Measurements from ENCODE around the gene HEXIM2. TPM values are rescaled to one million over a fixed set of nuclear protein-coding genes. Genes with fewer than 3 reads are reported as not detected.
A peak's percentile ranks its signal among the peaks of the same experiment; 100 is the strongest.

HEXIM2 gene
- total RNA-seq, 1 experiment from 2014 or later, result 6.3 TPM

DNA sequence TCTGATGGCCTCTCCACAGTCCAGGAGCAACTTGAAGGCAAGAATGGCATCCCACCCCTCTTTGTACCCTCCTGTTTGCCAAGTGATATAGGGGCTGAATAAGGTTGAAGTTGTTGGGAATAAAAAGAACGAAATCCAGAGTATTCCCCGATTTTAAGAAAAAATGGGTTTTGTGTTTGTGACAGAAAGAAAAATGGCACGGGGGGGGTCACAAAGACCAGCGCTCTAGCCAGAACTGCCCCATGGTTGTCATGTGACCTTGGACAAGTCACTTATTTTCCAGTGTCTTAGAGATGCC lies 15.1 kb upstream of the HEXIM2 start:
- no peak for DNase-seq
- H3K36me3 ChIP-seq, result no peaks in the 10 kb centered on the region
- peak overlapping the region; percentile 98; the same call in 1 of the 2 replicates for H3K27ac ChIP-seq
- H3K4me1 ChIP-seq, result peaks cover 12% of the 10 kb centered on the region; the same call in 1 of the 2 replicates
- H3K4me3 ChIP-seq, result peak overlapping the region; percentile 71; the same call in 1 of the 2 replicates
- no peaks in the 10 kb centered on the region for H3K27me3 ChIP-seq
- H3K9me3 ChIP-seq (replicated peaks), result no peaks in the 10 kb centered on the region

DNA sequence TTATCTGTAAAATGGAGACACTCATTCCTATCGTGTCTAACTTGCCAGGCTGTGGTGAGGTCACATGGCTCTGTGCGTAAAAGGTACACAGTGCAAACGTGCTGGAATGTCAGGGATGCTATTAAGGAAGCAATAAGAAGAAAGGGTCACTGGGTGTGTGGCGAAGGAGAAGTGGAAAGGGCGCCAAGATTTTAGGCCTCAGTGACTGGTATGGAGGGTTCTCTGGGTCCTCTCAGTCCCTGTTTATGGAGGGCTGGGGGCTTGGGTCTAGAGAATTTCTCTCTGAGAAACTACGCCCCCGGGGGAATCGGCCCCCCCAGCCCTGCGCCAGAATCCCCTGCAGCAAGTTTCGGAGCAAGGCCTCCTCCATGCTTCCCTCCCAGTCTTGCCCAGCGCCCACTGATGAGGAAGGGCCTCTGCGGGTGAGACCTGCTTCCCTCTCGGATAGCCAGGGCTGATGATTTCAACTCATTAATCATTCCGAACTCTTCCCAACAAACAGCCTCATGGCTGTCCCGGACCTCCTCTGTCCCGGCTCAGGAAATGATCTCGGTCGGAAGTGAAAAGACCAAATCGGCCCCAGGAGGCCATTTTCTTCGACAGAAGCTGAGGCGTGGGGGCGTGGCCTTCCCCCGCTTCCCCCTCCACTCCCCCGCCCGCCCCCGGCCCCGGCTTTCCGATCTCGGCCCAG lies 14.6 kb upstream of the HEXIM2 start:
- Histone ChIP-seq H3K27me3 (no peaks in the 10 kb centered on the region), H3K4me3 (peak overlapping the region; percentile 71), H3K4me1 (peaks cover 16% of the 10 kb centered on the region; the same call in 1 of the 2 replicates), H3K9me3 (replicated peaks) (no peaks in the 10 kb centered on the region), H3K27ac (peak overlapping the region; percentile 98), H3K36me3 (no peaks in the 10 kb centered on the region)
- peak; percentile 80 to 89 for DNase-seq

DNA sequence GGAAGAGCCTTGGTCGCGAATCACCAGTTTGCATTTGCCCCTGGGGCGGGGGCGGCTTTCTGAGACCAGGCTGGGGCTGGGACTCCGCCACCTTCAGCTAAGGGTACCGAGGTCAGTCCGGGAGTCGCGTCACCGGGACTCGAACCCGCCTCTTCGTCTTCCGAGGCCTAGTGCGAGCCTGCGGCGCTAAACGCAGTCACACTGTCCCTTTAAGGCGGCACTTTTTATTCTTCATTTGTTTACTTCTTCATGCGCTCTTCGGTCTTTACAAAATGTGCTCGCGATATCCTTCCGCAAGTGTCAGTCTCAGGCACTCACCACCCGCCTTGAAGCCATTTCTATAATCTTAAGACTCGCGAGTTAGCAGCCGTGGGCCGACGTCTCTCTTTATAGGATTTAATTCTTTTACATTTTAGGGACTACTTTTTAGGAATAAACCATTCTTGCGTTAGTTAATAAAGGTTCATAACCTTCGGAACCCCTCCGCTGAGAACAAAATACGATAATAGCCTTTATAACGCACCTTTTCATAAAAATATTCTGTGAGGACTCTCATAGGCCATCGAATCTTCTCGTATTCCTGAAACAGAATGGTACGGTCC lies 14.0 kb upstream of the HEXIM2 start:
- H3K4me3 ChIP-seq, result peak overlapping the region; percentile 71
- no peaks in the 10 kb centered on the region for H3K9me3 ChIP-seq (replicated peaks)
- no peaks in the 10 kb centered on the region for H3K36me3 ChIP-seq
- no peaks in the 10 kb centered on the region for H3K27me3 ChIP-seq
- peak overlapping the region; percentile 98 for H3K27ac ChIP-seq
- DNase-seq, result peak; percentile 85 to 93
- peaks cover 16% of the 10 kb centered on the region; the same call in 1 of the 2 replicates for H3K4me1 ChIP-seq

DNA sequence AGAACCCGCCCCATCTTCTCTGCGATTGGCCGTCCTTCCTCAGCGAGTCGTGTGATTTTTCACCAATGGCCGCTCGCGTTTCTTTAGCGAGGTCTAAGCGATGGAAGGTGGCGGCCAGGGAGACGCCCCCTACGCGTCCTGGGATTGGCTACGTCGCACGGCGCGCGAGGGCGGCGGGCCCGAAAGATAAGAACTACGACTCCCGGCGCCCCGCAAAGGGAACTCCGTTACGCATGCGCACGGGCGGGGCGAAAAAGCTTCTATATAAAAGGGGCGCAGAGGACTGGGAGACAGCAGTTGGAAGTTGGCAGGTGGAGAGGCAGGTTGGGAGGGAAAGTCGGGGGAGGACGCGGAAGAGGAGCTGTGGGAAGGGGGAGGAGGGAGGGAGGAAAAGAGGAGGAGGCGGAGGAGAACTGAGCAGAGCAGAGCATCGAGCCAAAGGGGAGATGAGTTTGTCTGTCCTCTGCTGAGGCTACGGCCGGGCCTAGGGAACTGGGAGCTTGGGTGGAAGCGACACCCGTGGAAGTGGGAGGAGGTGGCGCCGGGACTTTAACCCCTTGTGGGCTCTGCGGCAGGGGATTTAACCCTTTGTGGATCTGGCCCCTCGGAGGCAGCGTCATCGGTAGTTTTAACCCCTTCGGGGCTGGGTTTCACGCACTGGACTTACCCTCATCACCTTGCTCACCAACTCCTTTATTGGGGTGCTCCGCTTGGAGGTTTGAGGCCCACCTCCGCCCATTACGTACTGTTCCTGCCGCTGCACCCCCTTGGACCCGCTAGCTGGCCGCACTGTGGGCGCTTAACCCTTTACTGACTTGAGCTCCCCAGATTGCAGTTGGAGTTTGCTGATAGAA lies 13.3 kb upstream of the HEXIM2 start, which contains the start of gene HEXIM1:
TSS of gene HEXIM1 (plus strand) at position 293 of the 854 bp plus-strand sequence. CDS start 716 bp downstream, outside the sequence.
- Histone ChIP-seq H3K4me3 (peak within 1 kb of the TSS; percentile 80), H3K27ac (peak within 1 kb of the TSS; percentile 98), H3K27me3 (no peaks in the 10 kb centered on the region), H3K36me3 (no peaks in the 10 kb centered on the region), H3K9me3 (replicated peaks) (no peaks in the 10 kb centered on the region), H3K4me1 (peaks cover 16% of the 10 kb centered on the region; the same call in 1 of the 2 replicates)
- peak; percentile 99 to 100 for DNase-seq

DNA sequence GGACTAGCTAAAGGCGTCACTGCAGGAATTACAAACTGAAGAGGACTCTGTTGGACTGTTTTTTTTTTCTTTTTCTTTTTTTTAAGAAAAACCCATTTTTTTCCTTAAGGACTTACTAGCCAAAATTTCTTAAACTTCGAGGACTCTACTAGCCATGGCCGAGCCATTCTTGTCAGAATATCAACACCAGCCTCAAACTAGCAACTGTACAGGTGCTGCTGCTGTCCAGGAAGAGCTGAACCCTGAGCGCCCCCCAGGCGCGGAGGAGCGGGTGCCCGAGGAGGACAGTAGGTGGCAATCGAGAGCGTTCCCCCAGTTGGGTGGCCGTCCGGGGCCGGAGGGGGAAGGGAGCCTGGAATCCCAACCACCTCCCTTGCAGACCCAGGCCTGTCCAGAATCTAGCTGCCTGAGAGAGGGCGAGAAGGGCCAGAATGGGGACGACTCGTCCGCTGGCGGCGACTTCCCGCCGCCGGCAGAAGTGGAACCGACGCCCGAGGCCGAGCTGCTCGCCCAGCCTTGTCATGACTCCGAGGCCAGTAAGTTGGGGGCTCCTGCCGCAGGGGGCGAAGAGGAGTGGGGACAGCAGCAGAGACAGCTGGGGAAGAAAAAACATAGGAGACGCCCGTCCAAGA lies 12.5 kb upstream of the HEXIM2 start:
- Histone ChIP-seq H3K4me1 (peaks cover 16% of the 10 kb centered on the region; the same call in 1 of the 2 replicates), H3K27me3 (no peaks in the 10 kb centered on the region), H3K4me3 (peak overlapping the region; percentile 80), H3K36me3 (no peaks in the 10 kb centered on the region), H3K9me3 (replicated peaks) (no peaks in the 10 kb centered on the region), H3K27ac (peak overlapping the region; percentile 32)
- DNase-seq, result peak; percentile 90 to 92

DNA sequence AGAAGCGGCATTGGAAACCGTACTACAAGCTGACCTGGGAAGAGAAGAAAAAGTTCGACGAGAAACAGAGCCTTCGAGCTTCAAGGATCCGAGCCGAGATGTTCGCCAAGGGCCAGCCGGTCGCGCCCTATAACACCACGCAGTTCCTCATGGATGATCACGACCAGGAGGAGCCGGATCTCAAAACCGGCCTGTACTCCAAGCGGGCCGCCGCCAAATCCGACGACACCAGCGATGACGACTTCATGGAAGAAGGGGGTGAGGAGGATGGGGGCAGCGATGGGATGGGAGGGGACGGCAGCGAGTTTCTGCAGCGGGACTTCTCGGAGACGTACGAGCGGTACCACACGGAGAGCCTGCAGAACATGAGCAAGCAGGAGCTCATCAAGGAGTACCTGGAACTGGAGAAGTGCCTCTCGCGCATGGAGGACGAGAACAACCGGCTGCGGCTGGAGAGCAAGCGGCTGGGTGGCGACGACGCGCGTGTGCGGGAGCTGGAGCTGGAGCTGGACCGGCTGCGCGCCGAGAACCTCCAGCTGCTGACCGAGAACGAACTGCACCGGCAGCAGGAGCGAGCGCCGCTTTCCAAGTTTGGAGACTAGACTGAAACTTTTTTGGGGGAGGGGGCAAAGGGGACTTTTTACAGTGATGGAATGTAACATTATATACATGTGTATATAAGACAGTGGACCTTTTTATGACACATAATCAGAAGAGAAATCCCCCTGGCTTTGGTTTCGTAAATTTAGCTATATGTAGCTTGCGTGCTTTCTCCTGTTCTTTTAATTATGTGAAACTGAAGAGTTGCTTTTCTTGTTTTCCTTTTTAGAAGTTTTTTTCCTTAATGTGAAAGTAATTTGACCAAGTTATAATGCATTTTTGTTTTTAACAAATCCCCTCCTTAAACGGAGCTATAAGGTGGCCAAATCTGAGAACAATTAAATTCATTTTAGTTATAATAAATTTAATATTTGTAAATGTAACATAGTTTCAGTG lies 11.7 kb upstream of the HEXIM2 start:
- no peaks in the 10 kb centered on the region for H3K36me3 ChIP-seq
- DNase-seq, result peak; percentile 52 to 68
- H3K4me3 ChIP-seq, result peak overlapping the region; percentile 80
- peak overlapping the region; percentile 32 for H3K27ac ChIP-seq
- H3K27me3 ChIP-seq, result no peaks in the 10 kb centered on the region
- H3K9me3 ChIP-seq (replicated peaks), result no peaks in the 10 kb centered on the region
- H3K4me1 ChIP-seq, result peaks cover 16% of the 10 kb centered on the region; the same call in 1 of the 2 replicates

DNA sequence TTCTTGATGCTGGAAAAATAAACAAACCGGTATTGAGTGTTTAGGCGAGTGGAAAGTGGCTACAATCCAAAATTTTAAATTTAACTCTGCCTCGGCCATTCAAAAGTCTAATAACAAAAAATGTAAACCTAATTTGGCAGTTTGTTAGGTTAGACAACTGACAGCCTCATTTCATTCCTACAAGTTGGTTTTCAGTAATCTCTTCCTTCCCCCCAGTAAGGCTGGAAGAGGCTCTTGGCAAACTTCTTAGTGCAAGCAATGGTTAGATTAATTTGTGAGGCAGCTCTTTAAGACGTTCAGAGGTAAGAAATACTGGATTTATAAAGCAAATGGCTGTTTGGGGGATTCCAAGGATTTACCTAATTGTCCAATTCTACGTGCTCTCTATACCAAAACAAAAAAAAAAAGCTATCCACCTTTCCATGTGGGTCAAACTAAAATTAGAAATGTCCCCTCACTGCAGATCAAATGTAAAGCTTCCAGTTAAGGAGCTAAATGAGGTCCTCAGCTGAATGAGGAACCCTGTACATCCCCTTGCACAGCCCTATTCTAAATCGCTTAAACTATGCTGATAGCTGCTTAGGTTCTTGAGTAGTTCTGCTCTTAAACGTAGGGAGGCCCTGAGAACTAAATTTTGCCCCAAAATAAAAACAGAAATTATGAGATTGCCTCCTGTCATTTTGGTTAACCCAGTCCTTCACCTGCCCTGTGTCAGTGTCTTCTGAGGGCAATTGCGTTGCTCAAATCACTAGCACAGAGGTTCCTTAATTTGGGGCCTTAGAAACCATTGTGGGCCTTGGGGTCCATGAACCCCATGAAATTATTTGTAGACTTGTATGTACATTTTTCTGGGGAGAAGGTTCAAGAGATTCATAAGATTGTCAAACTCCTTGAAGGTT lies 10.5 kb upstream of the HEXIM2 start:
- DNase-seq, result no peak

DNA sequence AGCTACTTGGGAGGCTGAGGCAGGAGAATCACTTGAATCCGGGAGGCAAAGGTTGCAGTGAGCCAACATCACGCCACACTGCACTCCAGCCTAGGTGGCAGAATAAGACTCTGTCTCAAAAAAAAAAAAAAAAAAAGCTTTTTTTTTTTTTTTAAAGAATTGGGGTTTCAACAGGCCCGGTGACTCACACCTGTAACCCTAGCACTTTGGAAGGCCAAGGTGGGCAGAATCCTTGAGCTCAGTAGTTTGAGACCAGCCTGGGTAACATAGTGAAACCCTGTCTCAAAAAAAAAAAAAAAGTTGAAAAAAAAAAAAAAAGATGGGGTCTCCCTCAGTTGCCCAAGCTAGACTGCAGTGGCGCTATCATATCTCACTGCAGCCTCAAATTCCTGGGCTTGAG lies 6.6 kb upstream of the HEXIM2 start:
- Histone ChIP-seq H3K9me3 (replicated peaks) (no peaks in the 10 kb centered on the region), H3K4me1 (peaks cover 10% of the 10 kb centered on the region; the same call in 1 of the 2 replicates), H3K27me3 (no peaks in the 10 kb centered on the region), H3K36me3 (no peaks in the 10 kb centered on the region), H3K4me3 (no peak overlapping the region), H3K27ac (no peak overlapping the region)
- DNase-seq, result no peak

More for the DNA sequence above, 10.5 kb upstream of the HEXIM2 start:
- no peaks in the 10 kb centered on the region for H3K27me3 ChIP-seq
- no peak overlapping the region for H3K27ac ChIP-seq
- H3K4me3 ChIP-seq, result peak overlapping the region; percentile 80
- H3K36me3 ChIP-seq, result no peaks in the 10 kb centered on the region
- H3K4me1 ChIP-seq, result peaks cover 16% of the 10 kb centered on the region; the same call in 1 of the 2 replicates
- no peaks in the 10 kb centered on the region for H3K9me3 ChIP-seq (replicated peaks)

DNA sequence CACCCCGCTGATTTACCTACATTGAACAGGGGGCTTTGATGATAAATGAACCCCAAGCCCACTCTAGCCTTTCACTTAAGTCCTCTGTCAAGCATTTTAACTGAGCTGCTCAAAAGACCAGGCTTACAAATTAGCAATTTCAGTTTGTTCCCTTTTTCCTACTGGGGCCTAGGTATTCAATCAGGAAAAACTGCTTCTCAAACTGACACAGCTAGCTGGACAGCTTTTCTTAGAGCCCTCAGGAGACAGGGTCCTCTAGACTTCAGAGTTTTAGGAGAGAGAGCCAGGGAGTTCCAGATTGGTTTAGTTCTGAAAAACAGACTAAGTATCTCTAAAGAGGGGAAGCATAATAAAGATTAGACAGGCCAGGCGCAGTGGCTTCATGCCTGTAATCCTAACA lies 6.2 kb upstream of the HEXIM2 start:
- Histone ChIP-seq H3K4me1 (peaks cover 10% of the 10 kb centered on the region; the same call in 1 of the 2 replicates), H3K27ac (no peak overlapping the region), H3K36me3 (no peaks in the 10 kb centered on the region), H3K4me3 (no peak overlapping the region), H3K9me3 (replicated peaks) (no peaks in the 10 kb centered on the region), H3K27me3 (no peaks in the 10 kb centered on the region)
- DNase-seq, result no peak

DNA sequence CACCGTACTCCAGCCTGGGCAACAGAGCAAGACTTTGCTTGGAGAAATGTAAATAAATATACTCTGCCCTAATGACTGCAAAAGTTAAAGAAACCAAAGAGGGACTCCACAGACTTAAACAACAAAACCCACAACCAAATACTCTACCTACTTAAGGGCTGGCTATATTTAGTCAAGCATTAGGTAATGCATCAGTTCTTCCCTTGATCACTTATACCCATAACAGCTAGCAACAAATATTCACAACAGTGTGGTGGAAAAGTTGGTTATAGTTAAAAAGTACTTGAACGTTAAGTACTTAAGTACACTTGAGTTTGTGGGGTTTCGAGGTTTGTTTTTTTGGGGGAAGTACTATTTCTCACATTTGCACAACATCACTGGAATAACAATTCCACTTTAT lies 5.4 kb upstream of the HEXIM2 start:
- no peak overlapping the region for H3K27ac ChIP-seq
- H3K4me3 ChIP-seq, result no peak overlapping the region
- H3K36me3 ChIP-seq, result no peaks in the 10 kb centered on the region
- DNase-seq, result no peak
- no peaks in the 10 kb centered on the region for H3K27me3 ChIP-seq
- no peaks in the 10 kb centered on the region for H3K9me3 ChIP-seq (replicated peaks)
- peaks cover 6% of the 10 kb centered on the region; the same call in 1 of the 2 replicates for H3K4me1 ChIP-seq

DNA sequence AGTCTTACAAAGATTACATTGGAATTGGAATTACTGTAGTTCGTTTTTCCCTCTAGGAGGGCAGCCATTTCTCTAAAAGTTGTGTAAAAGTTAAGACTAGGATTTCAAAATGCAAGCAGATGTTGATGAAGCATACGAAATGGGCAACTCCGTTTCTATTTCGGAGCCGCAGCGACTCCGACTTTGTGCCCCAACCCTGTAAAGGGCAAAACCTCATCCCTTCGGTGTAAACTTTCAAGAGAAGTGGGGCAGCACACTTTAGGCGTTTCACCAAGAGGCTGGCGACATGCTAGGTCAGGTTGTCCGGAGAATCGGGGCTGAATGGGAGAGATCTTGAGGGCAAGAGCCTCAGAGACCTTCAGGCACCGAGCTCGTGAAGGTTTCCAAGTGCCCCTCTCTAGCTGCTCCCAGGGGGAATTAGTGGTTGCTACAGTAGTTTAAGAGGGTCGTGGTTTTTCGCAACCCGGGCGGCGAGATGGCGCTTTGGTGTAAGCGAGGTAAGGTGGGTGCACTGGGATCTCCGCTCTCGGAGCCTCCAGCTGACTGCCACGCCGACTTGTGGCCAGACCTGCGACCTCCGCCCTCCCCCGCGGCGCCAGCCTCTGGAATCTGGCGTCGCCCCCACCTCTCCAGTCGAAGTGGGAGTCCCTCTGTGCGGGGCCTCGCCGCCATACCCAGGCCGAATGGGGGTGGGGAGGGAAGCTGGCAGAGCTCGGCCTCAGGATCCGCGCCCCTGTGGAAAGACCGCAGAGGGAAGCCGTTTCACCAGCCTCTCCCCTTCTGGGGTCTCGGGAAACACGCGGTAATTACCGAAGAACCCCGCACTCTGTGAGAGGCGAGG lies 1.0 kb upstream of the HEXIM2 start:
- Histone ChIP-seq H3K4me1 (no peaks in the 10 kb centered on the region; the same call in 1 of the 2 replicates), H3K4me3 (peak overlapping the region; percentile 90), H3K27ac (peak overlapping the region; percentile 98), H3K36me3 (no peaks in the 10 kb centered on the region), H3K9me3 (replicated peaks) (no peaks in the 10 kb centered on the region), H3K27me3 (no peaks in the 10 kb centered on the region)
- DNase-seq, result peak; percentile 73 to 79

Measured in SJCRH30 (cell line).